ENCODE measurements around the gene LAMP5.

DNA sequence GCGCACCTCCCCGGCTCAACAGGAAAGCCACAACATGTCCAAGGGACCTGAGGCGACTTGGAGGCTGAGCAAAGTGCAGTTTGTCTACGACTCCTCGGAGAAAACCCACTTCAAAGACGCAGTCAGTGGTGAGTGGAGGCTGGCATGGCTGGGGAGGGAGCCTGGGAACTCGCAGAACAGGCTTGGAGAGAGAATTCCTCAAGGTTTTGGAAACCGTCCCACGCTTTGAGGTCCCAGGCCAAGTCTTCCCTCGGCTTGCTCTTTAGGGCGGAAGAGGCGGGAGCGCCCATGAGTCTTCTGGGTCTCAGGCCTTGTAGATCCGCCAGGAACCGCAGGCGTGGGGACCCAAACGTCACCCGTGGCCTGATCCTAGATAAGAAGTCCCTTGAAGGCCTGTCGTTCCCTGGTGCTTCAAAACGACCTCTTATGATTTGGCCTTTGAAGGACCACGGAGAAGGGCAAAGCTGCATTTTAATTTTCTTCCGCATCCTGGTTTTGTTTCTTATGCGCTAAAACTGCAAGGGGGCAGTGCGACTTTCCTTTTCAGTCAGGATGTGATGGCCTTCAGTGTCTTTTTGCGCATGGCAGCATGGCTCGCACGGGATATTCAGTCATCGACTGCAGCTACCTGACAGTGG is 2.0 kb downstream of the LAMP5 start:
- TF ChIP-seq, protein P1, sequence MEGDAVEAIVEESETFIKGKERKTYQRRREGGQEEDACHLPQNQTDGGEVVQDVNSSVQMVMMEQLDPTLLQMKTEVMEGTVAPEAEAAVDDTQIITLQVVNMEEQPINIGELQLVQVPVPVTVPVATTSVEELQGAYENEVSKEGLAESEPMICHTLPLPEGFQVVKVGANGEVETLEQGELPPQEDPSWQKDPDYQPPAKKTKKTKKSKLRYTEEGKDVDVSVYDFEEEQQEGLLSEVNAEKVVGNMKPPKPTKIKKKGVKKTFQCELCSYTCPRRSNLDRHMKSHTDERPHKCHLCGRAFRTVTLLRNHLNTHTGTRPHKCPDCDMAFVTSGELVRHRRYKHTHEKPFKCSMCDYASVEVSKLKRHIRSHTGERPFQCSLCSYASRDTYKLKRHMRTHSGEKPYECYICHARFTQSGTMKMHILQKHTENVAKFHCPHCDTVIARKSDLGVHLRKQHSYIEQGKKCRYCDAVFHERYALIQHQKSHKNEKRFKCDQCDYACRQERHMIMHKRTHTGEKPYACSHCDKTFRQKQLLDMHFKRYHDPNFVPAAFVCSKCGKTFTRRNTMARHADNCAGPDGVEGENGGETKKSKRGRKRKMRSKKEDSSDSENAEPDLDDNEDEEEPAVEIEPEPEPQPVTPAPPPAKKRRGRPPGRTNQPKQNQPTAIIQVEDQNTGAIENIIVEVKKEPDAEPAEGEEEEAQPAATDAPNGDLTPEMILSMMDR (IDR thresholded peaks at IDR 0.05; ENCODE audit: low read length): no peak
- TF ChIP-seq EZH2 (IDR thresholded peaks at IDR 0.05; ENCODE audit: borderline replicate concordance, low read length): no peak

Data from OCI-LY1 (cell line).